C4-2B (cell line): ENCODE results near the gene LRRC23.

Experiments used
- H3K27ac ChIP-seq: fragments of 450-650 bp; 2 replicates; pipeline ENCODE4 v1.5.1; 2017
- ZFX ChIP-seq: fragments of 450-650 bp; IDR thresholded peaks from 2 replicates; pipeline ENCODE4 v1.6.1; 2017
- TF ChIP-seq, protein P1 (sequence below): fragments of 450-650 bp; conservative IDR thresholded peaks from 2 replicates; pipeline ENCODE4 v1.5.1; 2017; ENCODE audit warnings: mild to moderate bottlenecking

The LRRC23 gene

DNA sequence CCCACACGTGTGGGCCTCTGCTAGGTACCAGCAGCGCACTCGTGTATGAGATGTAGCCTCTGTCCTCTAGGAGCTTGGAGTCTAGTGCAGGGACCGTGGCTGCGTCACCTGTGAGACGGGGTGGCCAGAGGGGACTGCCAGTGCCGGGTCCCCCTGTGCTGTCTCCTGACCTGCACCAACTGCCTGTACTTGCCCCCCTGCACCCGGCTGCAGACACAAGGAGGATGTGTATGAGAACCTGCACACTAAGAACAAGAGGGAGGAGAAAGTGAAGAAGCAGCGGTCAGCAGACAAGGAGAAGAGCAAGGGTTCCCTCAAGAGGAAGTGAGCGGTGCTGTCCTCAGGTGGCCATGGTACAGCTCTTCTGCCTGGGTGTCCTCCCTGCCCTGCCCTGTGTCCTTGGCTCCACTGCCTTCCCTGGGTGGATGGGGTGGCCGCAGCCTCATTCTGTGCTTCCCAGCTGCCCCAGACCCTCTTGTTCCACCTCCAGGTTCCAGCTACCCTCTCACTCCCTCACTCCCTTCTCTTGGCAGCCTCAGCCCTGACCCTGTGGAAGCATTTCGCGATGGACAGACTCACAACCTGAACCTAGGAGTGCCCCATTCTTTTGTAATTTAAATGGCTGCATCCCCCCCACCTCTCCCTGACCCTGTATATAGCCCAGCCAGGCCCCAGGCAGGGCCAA lies 56.1 kb downstream of the LRRC23 start:
- peak overlapping the region; percentile 99 for H3K27ac ChIP-seq
- TF ChIP-seq ZFX: no peak
- TF ChIP-seq, protein P1, sequence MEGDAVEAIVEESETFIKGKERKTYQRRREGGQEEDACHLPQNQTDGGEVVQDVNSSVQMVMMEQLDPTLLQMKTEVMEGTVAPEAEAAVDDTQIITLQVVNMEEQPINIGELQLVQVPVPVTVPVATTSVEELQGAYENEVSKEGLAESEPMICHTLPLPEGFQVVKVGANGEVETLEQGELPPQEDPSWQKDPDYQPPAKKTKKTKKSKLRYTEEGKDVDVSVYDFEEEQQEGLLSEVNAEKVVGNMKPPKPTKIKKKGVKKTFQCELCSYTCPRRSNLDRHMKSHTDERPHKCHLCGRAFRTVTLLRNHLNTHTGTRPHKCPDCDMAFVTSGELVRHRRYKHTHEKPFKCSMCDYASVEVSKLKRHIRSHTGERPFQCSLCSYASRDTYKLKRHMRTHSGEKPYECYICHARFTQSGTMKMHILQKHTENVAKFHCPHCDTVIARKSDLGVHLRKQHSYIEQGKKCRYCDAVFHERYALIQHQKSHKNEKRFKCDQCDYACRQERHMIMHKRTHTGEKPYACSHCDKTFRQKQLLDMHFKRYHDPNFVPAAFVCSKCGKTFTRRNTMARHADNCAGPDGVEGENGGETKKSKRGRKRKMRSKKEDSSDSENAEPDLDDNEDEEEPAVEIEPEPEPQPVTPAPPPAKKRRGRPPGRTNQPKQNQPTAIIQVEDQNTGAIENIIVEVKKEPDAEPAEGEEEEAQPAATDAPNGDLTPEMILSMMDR: no peak

DNA sequence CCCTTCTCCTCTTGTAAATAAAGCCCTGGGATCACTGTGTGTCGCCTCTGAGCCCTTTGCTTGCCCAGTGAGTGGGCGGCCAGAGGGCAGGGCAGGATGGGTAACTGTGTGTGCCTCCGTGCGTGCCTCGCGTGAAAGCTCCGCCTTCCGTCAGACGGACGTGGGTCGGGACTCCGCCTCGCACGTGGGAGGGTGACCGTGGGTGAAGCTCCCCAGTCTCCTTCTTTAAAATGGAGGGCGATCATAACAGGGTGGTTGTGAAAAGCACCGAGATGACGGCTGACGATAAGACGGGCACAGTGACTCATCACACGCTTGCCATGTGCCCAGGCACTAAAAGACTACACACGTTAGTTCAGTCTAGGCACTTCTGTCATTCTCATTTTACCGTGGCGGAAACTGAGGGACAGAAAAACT lies 56.7 kb downstream of the LRRC23 start:
- peak overlapping the region; percentile 99 for H3K27ac ChIP-seq
- TF ChIP-seq, protein P1: no peak
- no peak for TF ChIP-seq ZFX

DNA sequence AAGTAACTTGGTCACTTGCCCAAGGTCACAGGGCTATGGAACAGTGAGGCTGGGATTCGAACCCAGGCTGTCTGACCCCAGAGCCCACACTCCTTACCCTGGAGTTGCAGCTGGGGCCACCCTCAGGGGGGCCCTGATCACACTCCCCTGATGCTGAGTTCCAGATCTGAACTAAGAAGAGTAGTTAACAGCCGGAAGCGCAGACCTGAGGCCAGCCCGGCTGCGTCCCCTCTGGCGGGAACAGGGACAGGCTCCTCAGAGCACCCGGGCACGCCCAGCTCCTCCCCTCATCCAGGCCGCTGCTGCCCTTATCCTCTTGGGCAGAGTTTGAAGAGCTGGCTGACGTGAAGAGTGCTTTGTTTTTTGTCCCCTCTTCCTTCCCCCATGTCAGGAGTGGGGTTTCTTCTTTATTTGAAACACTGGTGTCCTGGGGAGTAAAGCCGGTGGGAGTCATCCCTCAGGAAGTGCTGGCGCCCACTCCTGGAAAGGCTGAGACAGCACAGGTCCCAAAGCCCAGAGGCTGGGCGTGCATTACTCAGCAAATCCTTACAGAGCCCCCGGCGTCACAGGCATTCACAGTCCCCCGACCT lies 57.2 kb downstream of the LRRC23 start:
- peak overlapping the region; percentile 99 for H3K27ac ChIP-seq
- no peak for TF ChIP-seq ZFX
- TF ChIP-seq, protein P1: peak; percentile 83

- peak; percentile 65; the same call in 1 of the 2 replicates for TF ChIP-seq ZFX
- TF ChIP-seq, protein P1: peak; percentile 52
- H3K27ac ChIP-seq: peak overlapping the region; percentile 99
Measured at GRCh38 chr12:6962285-6963015, 57.8 kb downstream of the LRRC23 start.

- H3K27ac ChIP-seq: peak overlapping the region; percentile 99
- TF ChIP-seq, protein P1: no peak
- TF ChIP-seq ZFX: peak; percentile 59; the same call in 1 of the 2 replicates
Measured at GRCh38 chr12:6963016-6963731, 58.6 kb downstream of the LRRC23 start.
